Tibial artery (tissue), 4 donors: ENCODE measurements around the gene RGMB.
A peak's percentile ranks its signal among the peaks of the same experiment; 100 is the strongest.

Experiments
- DNase-seq, 2 donors: peaks; one replicate each; pipeline ENCODE4 v3.0.0-alpha.2; 2019
- H3K27ac ChIP-seq, 2 donors: fragments of 200-600 bp; sonication (generic) in 1 of 2; 1 replicate in 1 of 2; 2 replicates in 1 of 2; pipeline ENCODE4 v1.5.1; 2018 to 2019; ENCODE audit warnings: mild to moderate bottlenecking in 1 of 2
- H3K27me3 ChIP-seq, 2 donors: fragments of 200-600 bp; sonication (generic) in 1 of 2; one replicate each; pipeline versions ENCODE4 v1.5.1 to v1.6.0; 2016 to 2019
- H3K36me3 ChIP-seq, 3 donors: fragments of 200-600 bp; sonication (generic) in 2 of 3; one replicate each; pipeline ENCODE4 v1.5.1; 2016 to 2019; ENCODE audit warnings: mild to moderate bottlenecking in 2 of 3
- H3K4me1 ChIP-seq, 4 donors: fragments of 200-600 bp; sonication (generic) in 2 of 4; 1 replicate in 3 of 4; 2 replicates in 1 of 4; pipeline ENCODE4 v1.5.1; 2016 to 2019
- H3K4me3 ChIP-seq, 2 donors: fragments of 200-600 bp; sonication (generic) in 1 of 2; 1 replicate in 1 of 2; 2 replicates in 1 of 2; pipeline ENCODE4 v1.5.1; 2018 to 2019; ENCODE audit warnings: mild to moderate bottlenecking in 2 of 2
- H3K9me3 ChIP-seq, 3 donors: fragments of 200-600 bp; sonication (generic) in 1 of 3; one replicate each; pipeline ENCODE4 v1.5.1; 2016 to 2019
- CTCF ChIP-seq, 2 experiments: fragments of 200-600 bp in 1 of 2; fragments of 450-650 bp in 1 of 2; IDR thresholded peaks; one replicate each; pipeline ENCODE4 v1.5.1; 2017 to 2019; ENCODE audit warnings: antibody characterized with exemption in 2 of 2, mild to moderate bottlenecking in 1 of 2, moderate library complexity in 1 of 2
- intact Hi-C: fragments of 100-400 bp; cut with DNase I; formaldehyde crosslinking; loops from one replicate; pipeline ENCODE4 v1.15.0; 2023; ENCODE audit warnings: low total_unique reads

The RGMB gene

GRCh38 chr5:98773464-98774191, at the start of gene RGMB:
Gene RGMB (plus strand): TSS chr5:98773663. CDS start chr5:98774071, 408 bp downstream.
- TF ChIP-seq CTCF (IDR thresholded peaks at IDR 0.05) = peak in 1 of 2 experiments; percentile 24
- H3K27me3 ChIP-seq = no peaks in the 10 kb centered on the region
- H3K36me3 ChIP-seq = no peaks in the 10 kb centered on the region
- DNase-seq = peak; percentile 98 to 99
- no peaks in the 10 kb centered on the region for H3K9me3 ChIP-seq
- peak within 1 kb of the TSS; percentile 65 to 71 for H3K4me3 ChIP-seq
- intact Hi-C loops = loop anchor here (5.0 kb wide), 1 partner anchor 1591 kb away; the partner anchor contains the start of gene RIOK2
- H3K27ac ChIP-seq = peak within 1 kb of the TSS; percentile 85 to 90
- H3K4me1 ChIP-seq = peaks cover 0 to 35% (median 18%) of the 10 kb centered on the region in 4 donors

- DNase-seq = no peak
- Histone ChIP-seq H3K4me3 (no peak overlapping the region), H3K27me3 (no peaks in the 10 kb centered on the region), H3K36me3 (no peaks in the 10 kb centered on the region), H3K4me1 (no peaks in the 10 kb centered on the region), H3K27ac (no peak overlapping the region), H3K9me3 (no peaks in the 10 kb centered on the region)
- intact Hi-C loops = no loop called here
- no peak for TF ChIP-seq CTCF (IDR thresholded peaks at IDR 0.05)
These were observed 47.2 kb upstream of the RGMB start for GRCh38 chr5:98726258-98726657.

GRCh38 chr5:98727686-98728085, 45.8 kb upstream of the RGMB start:
- no peak for TF ChIP-seq CTCF (IDR thresholded peaks at IDR 0.05)

GRCh38 chr5:98734646-98735045, 38.8 kb upstream of the RGMB start:
- Histone ChIP-seq H3K4me1 (no peaks in the 10 kb centered on the region), H3K27ac (no peak overlapping the region), H3K4me3 (no peak overlapping the region), H3K27me3 (no peaks in the 10 kb centered on the region), H3K36me3 (no peaks in the 10 kb centered on the region), H3K9me3 (peaks cover 0 to 6% (median 0%) of the 10 kb centered on the region in 3 donors)
- DNase-seq = no peak
- no peak for TF ChIP-seq CTCF (IDR thresholded peaks at IDR 0.05)
- intact Hi-C loops = no loop called here

More at GRCh38 chr5:98727686-98728085, 45.8 kb upstream of the RGMB start:
- H3K36me3 ChIP-seq = no peaks in the 10 kb centered on the region
- intact Hi-C loops = no loop called here
- H3K4me3 ChIP-seq = no peak overlapping the region
- no peaks in the 10 kb centered on the region for H3K27me3 ChIP-seq
- no peak for DNase-seq
- no peaks in the 10 kb centered on the region for H3K9me3 ChIP-seq
- no peaks in the 10 kb centered on the region for H3K4me1 ChIP-seq
- no peak overlapping the region for H3K27ac ChIP-seq

- Histone ChIP-seq H3K36me3 (no peaks in the 10 kb centered on the region), H3K27me3 (no peaks in the 10 kb centered on the region), H3K4me1 (no peaks in the 10 kb centered on the region), H3K4me3 (no peak overlapping the region), H3K27ac (no peak overlapping the region), H3K9me3 (peaks cover 0 to 6% (median 0%) of the 10 kb centered on the region in 3 donors)
- DNase-seq = no peak
- TF ChIP-seq CTCF (IDR thresholded peaks at IDR 0.05) = no peak
- intact Hi-C loops = no loop called here
These were observed 37.5 kb upstream of the RGMB start for GRCh38 chr5:98735806-98736507.
